Fibroblast of villous mesenchyme (primary cell): ENCODE results near the gene TNFSF15. TPM values are rescaled to one million over a fixed set of nuclear protein-coding genes. Genes with fewer than 3 reads are reported as not detected.

Source experiments
- DNase-seq: peaks from one replicate; pipeline ENCODE4 v3.0.0-alpha.2; 2010; ENCODE audit warnings: low read depth
- H3K4me3 ChIP-seq: 2 replicates; pipeline ENCODE4 v1.5.1; 2011; ENCODE audit warnings: low read depth, mild to moderate bottlenecking, low read length
- CTCF ChIP-seq: IDR thresholded peaks from 2 replicates; pipeline ENCODE4 v1.5.1; 2012; ENCODE audit warnings: low read depth, mild to moderate bottlenecking, low read length; ENCODE audit not compliant: insufficient read depth
- total RNA-seq: library from RNA; depleted of rRNA; stranded (reverse); fragments of >200 nt; gene quantifications from 2 replicates; pipeline ENCODE4 v1.2.3, GENCODE V29; 2012

The TNFSF15 gene
- 4.5 and 5.6 TPM in 2 replicates for total RNA-seq

GRCh38 chr9:114805670-114806525 lies at the start of gene TNFSF15:
Gene TNFSF15 (minus strand): TSS chr9:114806039. CDS start chr9:114806012, 27 bp downstream.
- DNase-seq = peak; percentile 78
- no peak for TF ChIP-seq CTCF
- peak within 1 kb of the TSS; percentile 53 for H3K4me3 ChIP-seq

GRCh38 chr9:114855488-114855887 lies 49.6 kb upstream of the TNFSF15 start:
- no peak overlapping the region for H3K4me3 ChIP-seq
- no peak for DNase-seq
- no peak for TF ChIP-seq CTCF

GRCh38 chr9:114854736-114855355 lies 49.0 kb upstream of the TNFSF15 start:
- no peak for TF ChIP-seq CTCF
- H3K4me3 ChIP-seq = no peak overlapping the region
- DNase-seq = no peak

GRCh38 chr9:114853071-114853855 lies 47.4 kb upstream of the TNFSF15 start:
- H3K4me3 ChIP-seq = no peak overlapping the region
- no peak for TF ChIP-seq CTCF
- DNase-seq = no peak

GRCh38 chr9:114852050-114852594 lies 46.3 kb upstream of the TNFSF15 start:
- H3K4me3 ChIP-seq = no peak overlapping the region
- peak; percentile 88 for DNase-seq
- TF ChIP-seq CTCF = no peak

GRCh38 chr9:114851306-114851705 lies 45.5 kb upstream of the TNFSF15 start:
- no peak overlapping the region for H3K4me3 ChIP-seq
- no peak for DNase-seq
- no peak for TF ChIP-seq CTCF
